Measurements from ENCODE around the gene ELK4.
A peak's percentile ranks its signal among the peaks of the same experiment; 100 is the strongest.

ELK4 gene

GRCh38 chr1:205629751-205630150 lies 2.1 kb downstream of the ELK4 start:
- DNase-seq = peak; percentile 27

DNA sequence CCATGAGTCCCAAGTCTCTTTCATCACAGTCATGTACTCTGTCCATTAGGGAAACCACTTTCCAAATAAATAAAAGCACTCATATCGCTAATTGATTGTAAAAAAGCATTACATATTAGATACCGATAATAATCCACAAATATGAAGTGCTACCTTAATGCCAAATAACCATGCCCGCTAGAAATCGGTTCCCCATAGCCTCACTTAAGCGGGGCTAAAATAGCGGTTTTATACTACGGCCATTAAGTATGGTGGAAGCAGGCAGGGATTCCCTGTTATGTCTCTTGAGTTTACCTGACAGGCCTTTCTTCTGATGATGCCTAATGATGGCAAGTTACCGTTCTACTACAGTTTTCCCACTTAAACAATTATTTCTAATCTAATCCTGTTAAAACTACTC lies 3.9 kb downstream of the ELK4 start:
- DNase-seq = no peak

DNA sequence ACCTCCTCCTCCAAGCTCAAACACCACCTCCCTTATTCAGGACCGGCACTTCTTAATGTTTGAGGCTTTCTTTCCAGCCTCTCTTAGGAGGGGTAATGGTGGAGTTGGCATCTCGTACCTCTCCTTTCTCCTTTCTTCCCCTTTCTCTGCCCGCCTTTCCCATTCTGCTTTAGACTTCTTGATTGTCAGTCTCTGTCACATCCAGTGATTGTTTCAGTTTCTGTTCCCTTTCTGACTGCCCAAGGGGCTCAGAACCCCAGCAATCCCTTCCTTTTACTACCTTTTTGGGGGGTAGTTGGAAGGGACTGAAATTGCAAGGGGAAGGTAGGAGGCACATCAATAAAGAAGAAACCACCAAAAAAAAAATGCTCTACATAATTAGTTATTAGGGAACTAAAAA lies 5.6 kb downstream of the ELK4 start:
- DNase-seq = no peak

DNA sequence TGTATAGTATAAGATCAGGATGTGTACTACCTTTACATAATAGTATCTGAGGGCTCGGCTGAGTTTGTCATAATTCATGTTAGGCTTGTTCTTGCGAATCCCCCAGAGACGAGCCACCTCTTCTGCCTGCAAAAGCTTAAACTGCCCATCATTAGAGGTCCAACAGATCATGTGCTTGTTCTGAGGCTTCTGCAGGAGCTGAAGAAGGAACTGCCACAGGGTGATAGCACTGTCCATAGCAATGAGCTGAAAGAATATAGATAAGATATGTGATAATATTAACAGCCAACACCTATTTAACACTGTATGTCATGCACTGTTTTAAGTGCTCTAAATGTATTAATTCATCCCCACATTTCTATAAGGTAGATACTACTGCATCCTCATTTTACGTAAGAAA lies 8.2 kb downstream of the ELK4 start:
- no peak for DNase-seq

- no peak for DNase-seq
Observed at GRCh38 chr1:205620269-205620668, 11.5 kb downstream of the ELK4 start.

DNA sequence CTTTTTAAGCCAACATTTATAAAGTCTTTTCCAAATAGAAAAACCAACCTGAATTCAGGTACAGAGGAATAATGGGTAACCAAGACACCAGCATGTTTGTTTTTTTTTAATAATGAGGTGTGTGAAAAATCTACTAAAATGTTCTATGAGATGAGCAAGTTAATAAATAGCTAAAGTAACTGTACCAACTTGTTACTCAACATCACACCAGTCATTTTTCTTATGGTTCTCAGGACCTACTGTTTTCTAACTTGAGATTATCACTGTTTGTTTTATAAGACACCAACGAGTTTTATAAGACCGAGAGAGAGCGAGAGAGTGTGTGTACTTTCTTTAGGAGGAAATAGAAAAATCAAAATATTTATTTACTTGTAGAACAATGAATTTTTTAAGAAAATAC lies 12.4 kb downstream of the ELK4 start:
- no peak for DNase-seq

DNA sequence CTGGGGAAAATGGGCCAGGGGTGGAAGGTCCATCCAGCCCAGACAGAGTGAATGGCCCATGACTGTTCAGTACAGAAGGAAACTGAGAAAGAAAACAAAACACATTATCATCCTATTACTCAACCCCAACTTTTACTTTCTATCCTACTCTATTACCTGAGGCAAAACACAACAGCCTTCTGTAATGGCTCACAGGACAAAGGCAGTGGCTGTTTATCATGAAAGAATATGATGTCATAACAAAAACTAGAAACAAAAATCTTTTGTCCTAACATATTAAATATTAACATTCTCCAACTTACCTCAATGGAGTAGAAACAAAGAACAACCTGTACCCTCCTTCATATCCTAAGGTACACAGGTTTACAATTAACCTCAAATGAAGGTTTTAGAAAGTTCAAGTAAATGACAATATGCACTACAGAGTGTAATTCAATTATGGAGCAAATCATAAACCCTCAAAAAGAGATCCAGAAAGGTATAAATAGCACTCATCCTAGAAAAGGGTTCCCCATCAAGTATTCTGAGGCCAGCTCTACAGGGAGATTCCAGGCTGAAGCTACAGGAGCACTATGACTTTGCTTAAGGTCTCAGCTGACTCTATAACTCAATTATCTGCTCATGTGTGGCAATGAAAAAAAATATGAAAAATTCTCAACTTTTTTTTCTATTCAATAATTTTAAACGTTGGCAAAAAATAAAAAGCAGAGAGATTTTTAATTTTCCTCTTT lies 15.1 kb downstream of the ELK4 start:
- no peak for DNase-seq

DNA sequence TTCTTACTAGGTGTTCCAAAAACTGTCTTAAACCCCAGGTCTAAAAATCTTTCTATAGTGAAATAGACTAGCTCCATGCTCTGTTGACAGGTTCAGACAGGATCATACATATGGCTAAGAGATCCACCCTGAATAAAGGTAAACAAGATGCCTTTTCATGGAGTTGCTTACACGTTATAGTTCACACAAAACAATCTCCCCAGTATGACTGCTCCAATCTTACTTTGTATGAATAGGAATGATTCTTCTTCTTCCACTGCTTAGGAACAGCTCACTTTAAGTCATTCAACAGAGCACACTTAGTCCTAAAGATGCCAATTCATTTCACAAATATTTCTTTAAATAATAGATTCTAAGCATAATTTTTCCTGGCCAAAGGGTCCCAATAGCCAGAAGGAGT lies 16.0 kb downstream of the ELK4 start:
- no peak for DNase-seq

DNA sequence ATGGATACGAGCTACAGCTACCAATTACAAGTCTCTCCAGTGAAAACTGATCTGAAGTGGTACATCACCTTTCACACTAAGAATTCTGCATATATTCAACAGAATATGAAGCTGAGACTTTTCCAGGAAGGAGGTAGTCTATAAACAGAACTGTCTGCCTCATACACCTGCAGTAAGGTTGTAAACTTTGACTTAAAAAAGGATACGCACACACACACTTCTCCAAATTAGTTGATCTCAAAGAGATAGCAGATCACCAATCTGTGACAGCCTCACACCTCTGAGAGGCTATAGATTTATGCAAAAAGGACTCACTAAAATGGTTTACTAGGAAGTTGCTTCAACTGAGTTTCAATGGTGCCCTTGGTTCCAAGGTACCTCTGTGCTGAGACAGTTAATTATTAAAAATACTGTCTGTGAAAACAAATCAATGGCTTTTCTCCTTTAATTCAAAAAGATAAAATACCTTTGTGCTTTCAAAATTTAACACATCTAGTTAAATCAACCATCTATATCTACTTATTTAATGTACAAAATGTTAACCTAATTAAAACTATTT lies 17.9 kb downstream of the ELK4 start:
- DNase-seq = no peak

GRCh38 chr1:205612556-205612955 lies 19.3 kb downstream of the ELK4 start:
- no peak for DNase-seq

DNA sequence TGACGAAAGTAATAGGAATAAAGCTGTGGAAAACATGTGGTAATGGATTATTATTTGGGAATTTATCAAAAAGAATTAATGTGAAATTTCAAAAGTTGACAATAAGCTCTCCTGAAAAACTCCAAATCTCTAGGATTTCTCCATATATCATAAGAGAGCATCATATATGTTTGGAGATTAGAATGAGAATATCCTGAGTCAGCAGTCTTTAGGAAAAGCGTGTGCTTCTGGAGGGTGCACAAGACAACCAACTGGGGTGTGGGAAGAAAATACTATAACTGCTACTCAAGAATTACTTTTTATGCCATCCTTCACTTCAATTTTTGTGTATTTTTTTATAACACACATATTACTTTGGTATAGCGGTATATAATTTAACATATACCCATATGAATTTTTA lies 19.7 kb downstream of the ELK4 start:
- DNase-seq = no peak

GRCh38 chr1:205610901-205611466 lies 20.8 kb downstream of the ELK4 start:
- DNase-seq = no peak

DNA sequence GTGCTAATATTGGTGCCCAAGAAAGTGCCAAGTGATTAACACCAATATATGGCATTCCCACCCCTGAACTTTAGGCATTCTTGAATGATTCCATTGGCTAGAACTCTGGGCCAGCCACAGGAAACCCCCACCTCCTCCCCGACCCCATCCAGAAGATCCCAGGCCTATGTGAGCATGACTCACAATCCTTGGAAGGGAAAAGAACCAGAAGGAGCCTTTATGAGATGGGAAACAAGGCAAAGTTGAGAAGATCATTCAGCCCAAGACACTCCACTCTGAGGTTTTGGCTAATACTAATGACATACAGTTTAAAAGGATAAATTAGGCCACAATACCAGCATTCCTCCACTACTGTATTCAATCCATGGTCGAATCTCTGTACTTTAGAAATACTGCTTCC lies 21.8 kb downstream of the ELK4 start:
- no peak for DNase-seq

GRCh38 chr1:205604825-205605505 lies 26.8 kb downstream of the ELK4 start:
- DNase-seq = no peak

DNA sequence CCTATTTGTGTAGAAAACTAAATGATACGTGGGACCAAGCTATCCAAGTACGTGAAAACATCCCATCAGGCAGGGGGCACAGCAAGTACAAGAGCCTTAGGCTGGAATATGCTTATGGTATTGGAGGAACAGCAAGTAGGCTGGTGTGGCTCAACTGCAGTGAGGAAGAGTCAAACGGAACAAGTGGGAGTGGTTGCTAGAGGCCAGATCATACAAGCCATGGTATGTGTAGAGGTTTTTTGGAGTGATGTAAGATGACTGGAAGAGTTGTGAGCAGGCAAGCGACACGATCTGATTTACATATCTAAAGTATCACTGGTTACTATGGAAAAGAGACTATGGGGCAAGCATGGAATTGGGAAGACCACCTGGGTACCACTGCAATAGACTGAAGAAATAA lies 27.8 kb downstream of the ELK4 start:
- no peak for DNase-seq

GRCh38 chr1:205601205-205601604 lies 30.6 kb downstream of the ELK4 start:
- no peak for DNase-seq

DNA sequence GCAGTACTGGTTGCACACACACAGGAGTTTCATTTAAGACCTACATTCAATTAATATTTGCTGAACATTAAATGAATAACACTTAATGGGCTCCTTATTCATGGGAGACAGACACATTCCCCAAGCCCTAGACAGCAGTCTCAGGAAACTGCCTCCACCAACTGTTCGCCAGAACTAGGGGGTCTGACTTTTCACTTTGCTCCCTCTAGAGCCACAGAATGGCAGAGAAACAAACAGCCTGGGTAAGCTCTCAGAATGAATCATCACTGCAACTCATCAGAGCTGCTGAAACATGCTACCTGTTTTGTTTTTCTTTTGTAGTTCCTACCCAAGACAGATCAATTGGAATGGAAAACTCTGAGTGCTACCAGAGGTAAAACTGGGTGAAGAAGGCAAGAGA lies 31.7 kb downstream of the ELK4 start:
- DNase-seq = no peak

- DNase-seq = no peak
Observed at GRCh38 chr1:205599669-205600042, 32.2 kb downstream of the ELK4 start.

DNA sequence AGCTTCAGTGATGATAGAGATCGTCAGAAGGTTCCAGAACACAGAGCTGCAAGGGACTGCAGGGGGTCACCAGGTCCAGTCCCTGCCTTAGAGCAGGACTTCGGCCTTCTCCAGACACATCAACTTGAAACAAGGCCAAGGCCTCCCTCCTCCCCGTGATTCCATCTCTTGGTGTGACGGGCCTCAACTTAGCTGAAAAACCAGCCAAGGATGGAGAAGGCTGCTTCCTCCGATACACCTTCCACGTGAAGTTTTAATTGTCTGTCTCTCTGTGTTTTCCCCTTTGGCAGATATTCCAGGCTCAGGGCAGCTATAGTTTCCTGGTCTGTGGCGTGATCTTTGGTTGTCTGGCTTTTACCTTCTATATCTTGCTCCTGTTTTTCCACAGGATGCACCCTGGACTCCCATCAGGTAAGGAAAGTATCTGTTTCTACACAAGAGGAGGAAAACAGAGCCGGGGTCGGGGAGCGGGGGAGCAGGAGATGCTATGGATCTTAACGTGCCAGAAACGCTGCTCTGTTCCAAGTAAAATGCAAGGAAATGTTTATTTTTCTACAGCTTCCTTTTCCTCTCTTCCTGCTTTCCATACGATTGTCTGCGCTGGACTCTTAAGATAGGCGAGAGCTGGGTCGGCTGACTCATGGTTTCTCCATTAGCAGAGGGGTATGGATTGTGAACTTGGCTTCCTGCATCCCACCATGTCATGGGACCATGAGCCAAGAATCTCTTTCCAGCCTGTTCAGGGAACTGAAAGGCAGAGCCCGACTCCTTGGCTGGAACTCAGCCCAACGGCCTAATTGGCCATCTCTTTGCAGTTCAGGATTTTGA lies 32.8 kb downstream of the ELK4 start:
- DNase-seq = peak; percentile 93

DNA sequence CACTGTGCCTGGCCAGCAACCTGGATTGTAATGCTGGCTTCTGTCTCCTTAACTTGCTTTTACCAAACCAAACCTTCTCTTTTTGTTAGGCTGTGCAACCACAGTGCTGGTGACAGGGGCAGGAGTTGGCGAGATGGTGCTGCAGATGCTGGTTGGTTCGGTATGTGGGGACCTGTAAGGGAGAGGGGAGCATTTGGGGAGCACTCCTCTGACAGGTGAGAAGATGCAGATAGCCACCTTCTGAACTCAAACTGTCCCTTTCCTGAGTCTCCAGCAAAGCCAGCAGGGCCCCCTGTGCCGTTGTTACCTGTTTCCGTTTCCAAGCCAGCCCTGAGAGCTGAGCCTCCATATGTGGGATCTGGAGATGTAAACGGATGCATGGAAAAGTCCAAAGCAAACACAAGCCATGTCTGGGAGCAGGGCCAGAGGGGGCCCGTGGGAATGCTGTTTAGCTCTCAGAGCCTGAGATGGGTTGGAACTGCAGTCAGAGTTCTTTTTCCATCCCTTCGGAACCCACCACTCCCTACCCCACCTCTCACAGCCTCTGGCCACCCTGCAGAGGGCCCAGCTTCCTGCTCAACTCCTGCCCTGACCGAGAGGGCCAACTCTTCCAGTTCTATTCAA lies 34.0 kb downstream of the ELK4 start:
- DNase-seq = peak; percentile 92

- DNase-seq = no peak
Observed at GRCh38 chr1:205596876-205597275, 34.9 kb downstream of the ELK4 start.

DNA sequence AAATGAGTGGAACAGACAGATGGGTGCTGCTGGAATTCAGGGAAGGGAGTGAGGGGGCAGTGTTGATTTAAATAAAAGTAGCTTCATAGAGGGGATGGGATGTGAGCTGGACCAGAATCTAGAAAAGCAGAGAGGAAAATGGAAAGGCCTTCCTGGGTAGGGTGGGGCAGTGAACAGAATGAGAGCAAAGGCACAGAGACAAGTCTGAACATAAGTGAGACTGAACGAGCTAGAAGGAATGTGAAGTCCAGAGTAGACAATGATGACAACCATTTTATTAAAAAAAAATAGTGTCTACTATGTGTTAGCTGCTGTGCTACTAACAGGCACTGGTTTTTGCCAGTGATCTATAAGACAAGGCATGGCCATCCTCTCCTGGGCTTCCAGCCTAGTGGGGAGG lies 36.0 kb downstream of the ELK4 start:
- no peak for DNase-seq

DNA sequence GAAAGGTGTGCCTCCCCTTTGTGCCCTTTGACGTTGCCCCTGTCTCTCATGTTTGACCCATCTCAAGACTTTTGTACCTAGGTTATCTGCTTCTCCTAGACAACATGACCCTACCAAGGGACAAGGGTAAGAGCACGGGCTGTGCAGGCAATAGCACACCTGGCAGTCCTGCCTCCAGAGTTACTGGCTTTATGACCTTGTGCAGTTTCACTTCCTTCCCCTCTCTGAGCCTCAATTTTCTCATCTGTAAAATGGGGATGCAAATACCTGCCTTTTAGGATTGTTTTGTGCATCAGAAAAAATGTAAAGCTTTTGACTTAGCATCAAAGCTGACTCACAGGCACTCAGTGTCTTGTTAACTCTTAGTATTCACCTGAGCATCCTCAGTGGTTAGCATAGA lies 36.4 kb downstream of the ELK4 start:
- no peak for DNase-seq
